Right lobe of liver (tissue), 6 donors: ENCODE data around the gene OAS3. TPM values are rescaled to one million over a fixed set of nuclear protein-coding genes. Genes with fewer than 3 reads are reported as not detected.
"Not testable (repeated sequence)": the region's sequence is repeated elsewhere in the genome, so short reads cannot be mapped to it uniquely, and the experiment has no call there.

Experiments
- ATAC-seq, 4 donors: fragments of 200-7000 bp; cut with Tn5 transposase; one replicate each; pipeline ENCODE4 v1.9.1; 2020; ENCODE audit warnings: mild to moderate bottlenecking in 4 of 4, moderate library complexity in 4 of 4
- DNase-seq, 3 donors: peaks; one replicate each; pipeline ENCODE4 v3.0.0-alpha.2; 2020
- H3K27ac ChIP-seq, 3 donors: fragments of 200-600 bp; one replicate each; pipeline ENCODE4 v1.8.0; 2022
- H3K27me3 ChIP-seq, 2 donors: fragments of 200-600 bp; one replicate each; pipeline ENCODE4 v1.8.0; 2022
- H3K36me3 ChIP-seq, 4 donors: fragments of 200-600 bp; sonication (generic) in 1 of 4; one replicate each; pipeline versions ENCODE4 v1.5.1 to v1.8.0; 2017 to 2022; ENCODE audit warnings: control low read depth in 1 of 4
- H3K4me1 ChIP-seq, 4 donors: fragments of 200-600 bp; sonication (generic) in 1 of 4; one replicate each; pipeline versions ENCODE4 v1.5.1 to v1.8.0; 2017 to 2022; ENCODE audit warnings: control low read depth in 1 of 4
- H3K4me3 ChIP-seq, 3 donors: fragments of 200-600 bp; one replicate each; pipeline ENCODE4 v1.8.0; 2022
- H3K9me3 ChIP-seq, 4 donors: fragments of 200-600 bp; sonication (generic) in 1 of 4; one replicate each; pipeline versions ENCODE4 v1.5.1 to v1.8.0; 2017 to 2022; ENCODE audit warnings: control low read depth in 1 of 4
- POLR2A ChIP-seq: fragments of 450-650 bp; IDR thresholded peaks from one replicate; pipeline ENCODE4 v1.6.1; 2017; ENCODE audit warnings: antibody characterized with exemption, mild to moderate bottlenecking
- WGBS: methylation state at CpG from one replicate; pipeline ENCODE4 v1.1.6; 2018; ENCODE audit warnings: low coverage, low lambda C conversion rate; ENCODE audit not compliant: insufficient coverage; ENCODE audit errors: missing lambda C conversion rate; 5-methylcytosine and 5-hydroxymethylcytosine counted together
- intact Hi-C, 2 donors: fragments of 100-400 bp; cut with DNase I; formaldehyde crosslinking; loops; one replicate each; pipeline versions ENCODE4 v1.11.2 to v1.14.1; 2022
- total RNA-seq, 6 experiments: library from RNA; depleted of rRNA in 2 of 6; stranded (reverse); fragments of >200 nt in 2 of 6; fragmentation: NEBNext Ultra II Directional in 3 of 6; extraction: Animal tissue kit (Norgen Biotek cat#: 25700) in 3 of 6; gene quantifications; one replicate each; pipeline versions ENCODE4 v1.1.0 to v1.2.4, GENCODE V29; 2016 to 2023
- TF ChIP-seq, protein P1 (sequence below), 4 donors: fragments of 200-600 bp in 3 of 4; fragments of 450-650 bp in 1 of 4; IDR thresholded peaks; one replicate each; pipeline versions ENCODE4 v1.5.1 to v1.8.0; 2016 to 2022; ENCODE audit warnings: antibody characterized with exemption in 4 of 4, mild to moderate bottlenecking in 2 of 4
- donor health status: DM: no; HTN: yes; CAD: no.
- donor health status: DM: no; HTN: no; CAD: no.
- donor health status: DM: no; HTN: no; CAD: no.
- donor health status: DM: no; HTN: yes; CAD: no.
- donor health status: DM: no; HTN: yes; CAD: no.

The OAS3 gene
- total RNA-seq, 6 experiments from 2014 or later, result 4.4 to 10.2 (median 7.2) TPM

DNA sequence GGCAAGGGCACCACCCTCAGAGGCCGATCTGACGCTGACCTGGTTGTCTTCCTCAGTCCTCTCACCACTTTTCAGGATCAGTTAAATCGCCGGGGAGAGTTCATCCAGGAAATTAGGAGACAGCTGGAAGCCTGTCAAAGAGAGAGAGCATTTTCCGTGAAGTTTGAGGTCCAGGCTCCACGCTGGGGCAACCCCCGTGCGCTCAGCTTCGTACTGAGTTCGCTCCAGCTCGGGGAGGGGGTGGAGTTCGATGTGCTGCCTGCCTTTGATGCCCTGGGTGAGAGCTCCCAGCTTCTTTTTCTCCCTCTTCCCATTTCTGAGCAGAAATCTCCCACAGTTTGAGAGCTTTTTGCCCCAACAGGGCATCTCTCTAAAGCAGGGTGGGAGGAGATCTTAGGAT, 29.7 kb upstream of the OAS3 start:
- ATAC-seq (peak in 3 of 4 donors; percentile 33 to 56 (median 46)), DNase-seq (no peak)
- Histone ChIP-seq H3K27me3 (no peaks in the 10 kb centered on the region), H3K4me3 (peak overlapping the region in 2 of 3 donors; percentile 54 to 59), H3K36me3 (peaks cover 0 to 7% (median 1%) of the 10 kb centered on the region in 4 donors), H3K4me1 (peaks cover 0 to 31% (median 16%) of the 10 kb centered on the region in 4 donors), H3K9me3 (no peaks in the 10 kb centered on the region), H3K27ac (peak overlapping the region in 1 of 3 donors; percentile 2)
- WGBS, result 15% methylated on average over 7 of the region's 12 CpGs
- TF ChIP-seq, protein P1, sequence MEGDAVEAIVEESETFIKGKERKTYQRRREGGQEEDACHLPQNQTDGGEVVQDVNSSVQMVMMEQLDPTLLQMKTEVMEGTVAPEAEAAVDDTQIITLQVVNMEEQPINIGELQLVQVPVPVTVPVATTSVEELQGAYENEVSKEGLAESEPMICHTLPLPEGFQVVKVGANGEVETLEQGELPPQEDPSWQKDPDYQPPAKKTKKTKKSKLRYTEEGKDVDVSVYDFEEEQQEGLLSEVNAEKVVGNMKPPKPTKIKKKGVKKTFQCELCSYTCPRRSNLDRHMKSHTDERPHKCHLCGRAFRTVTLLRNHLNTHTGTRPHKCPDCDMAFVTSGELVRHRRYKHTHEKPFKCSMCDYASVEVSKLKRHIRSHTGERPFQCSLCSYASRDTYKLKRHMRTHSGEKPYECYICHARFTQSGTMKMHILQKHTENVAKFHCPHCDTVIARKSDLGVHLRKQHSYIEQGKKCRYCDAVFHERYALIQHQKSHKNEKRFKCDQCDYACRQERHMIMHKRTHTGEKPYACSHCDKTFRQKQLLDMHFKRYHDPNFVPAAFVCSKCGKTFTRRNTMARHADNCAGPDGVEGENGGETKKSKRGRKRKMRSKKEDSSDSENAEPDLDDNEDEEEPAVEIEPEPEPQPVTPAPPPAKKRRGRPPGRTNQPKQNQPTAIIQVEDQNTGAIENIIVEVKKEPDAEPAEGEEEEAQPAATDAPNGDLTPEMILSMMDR (IDR thresholded peaks at IDR 0.05), result no peak
- no peak for TF ChIP-seq POLR2A
- intact Hi-C loops, result no loop called here

- intact Hi-C loops, result no loop called here
- Histone ChIP-seq H3K27ac (no peak overlapping the region), H3K9me3 (no peaks in the 10 kb centered on the region), H3K27me3 (no peaks in the 10 kb centered on the region), H3K36me3 (peaks cover 0 to 7% (median 1%) of the 10 kb centered on the region in 4 donors), H3K4me3 (no peak overlapping the region), H3K4me1 (peaks cover 0 to 31% (median 16%) of the 10 kb centered on the region in 4 donors)
- DNase-seq (no peak), ATAC-seq (no peak)
- 100% methylated on average over 4 of the region's 4 CpGs for WGBS
- TF ChIP-seq POLR2A, result no peak
- TF ChIP-seq, protein P1 (IDR thresholded peaks at IDR 0.05), result no peak
These were observed 28.6 kb upstream of the OAS3 start for GRCh38 chr12:112909693-112910092.

DNA sequence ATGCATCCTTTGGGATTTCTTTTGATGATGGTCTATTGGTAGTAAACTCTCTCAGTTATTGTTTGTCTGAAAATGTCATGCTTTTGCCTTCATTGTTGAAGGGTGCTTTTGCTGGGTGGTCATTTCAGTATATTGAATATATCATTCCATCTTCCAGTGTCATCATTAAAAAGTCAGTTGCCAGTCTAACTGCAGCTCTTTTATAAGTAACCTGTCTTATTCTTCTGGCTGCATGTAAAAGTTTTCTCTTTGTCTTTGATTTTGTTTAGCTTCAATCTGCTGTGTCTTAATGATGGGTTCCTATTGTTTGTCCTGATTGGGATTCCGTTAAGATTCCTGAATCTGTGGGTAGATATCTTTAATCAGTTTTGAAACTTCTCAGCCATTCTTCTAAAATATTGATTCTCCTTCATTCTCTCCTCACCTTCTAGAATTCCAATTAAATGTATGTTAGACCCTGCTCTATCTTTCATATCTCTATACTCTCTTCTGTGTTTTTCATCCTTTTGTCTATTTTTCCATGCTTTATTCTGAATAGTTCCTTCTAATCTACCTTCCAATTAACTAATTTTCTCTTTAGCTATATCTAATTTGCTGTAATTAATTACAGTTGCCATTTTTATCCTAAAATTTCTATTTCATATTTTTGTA, 25.1 kb upstream of the OAS3 start:
- no peak for TF ChIP-seq POLR2A
- TF ChIP-seq, protein P1 (IDR thresholded peaks at IDR 0.05), result no peak
- intact Hi-C loops, result no loop called here
- Histone ChIP-seq H3K4me1 (peaks cover 0 to 18% (median 7%) of the 10 kb centered on the region in 4 donors), H3K4me3 (no peak overlapping the region), H3K36me3 (peaks cover 0 to 24% (median 6%) of the 10 kb centered on the region in 4 donors), H3K27me3 (no peaks in the 10 kb centered on the region), H3K27ac (no peak overlapping the region), H3K9me3 (no peaks in the 10 kb centered on the region)
- 100% methylated on average over 1 of the region's 1 CpG for WGBS
- ATAC-seq, result no peak
- DNase-seq, result no peak

GRCh38 chr12:112913888-112914287, 24.4 kb upstream of the OAS3 start:
- Histone ChIP-seq H3K36me3 (peaks cover 0 to 32% (median 10%) of the 10 kb centered on the region in 4 donors), H3K4me1 (peaks cover 0 to 11% (median 3%) of the 10 kb centered on the region in 4 donors)
- H3K27ac ChIP-seq, intact Hi-C loops, H3K27me3 ChIP-seq, H3K4me3 ChIP-seq, DNase-seq, ATAC-seq, H3K9me3 ChIP-seq: not testable (repeated sequence)
- WGBS, result 100% methylated on average over 1 of the region's 2 CpGs

DNA sequence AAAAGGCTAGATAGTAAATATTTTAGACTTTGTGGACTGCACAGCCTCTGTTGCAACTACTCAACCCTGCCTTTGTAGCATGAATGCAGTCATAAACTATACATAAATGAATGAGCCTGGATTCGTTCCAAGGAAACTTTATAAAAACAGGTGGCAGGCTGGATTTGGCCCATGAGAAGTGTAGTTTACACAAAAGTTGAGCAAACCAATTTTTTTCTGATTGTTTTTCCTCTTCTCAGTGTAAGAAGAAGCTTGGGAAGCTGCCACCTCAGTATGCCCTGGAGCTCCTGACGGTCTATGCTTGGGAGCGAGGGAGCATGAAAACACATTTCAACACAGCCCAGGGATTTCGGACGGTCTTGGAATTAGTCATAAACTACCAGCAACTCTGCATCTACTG, 22.0 kb upstream of the OAS3 start:
- intact Hi-C loops, result no loop called here
- H3K27ac ChIP-seq, result peak overlapping the region in 1 of 3 donors; percentile 49

More for the DNA sequence above, 22.0 kb upstream of the OAS3 start:
- WGBS, result 33% methylated on average over 5 of the region's 5 CpGs
- Histone ChIP-seq H3K9me3 (no peaks in the 10 kb centered on the region), H3K27me3 (no peaks in the 10 kb centered on the region), H3K4me3 (no peak overlapping the region), H3K4me1 (peaks cover 0 to 10% (median 2%) of the 10 kb centered on the region in 4 donors), H3K36me3 (peaks cover 0 to 45% (median 12%) of the 10 kb centered on the region in 4 donors)
- ATAC-seq, result peak; percentile 79 to 97 (median 88)
- peak in 2 of 3 donors; percentile 55 to 61 for DNase-seq
- TF ChIP-seq, protein P1 (IDR thresholded peaks at IDR 0.05), result no peak
- TF ChIP-seq POLR2A, result no peak
